HepG2 (cell line): ENCODE measurements around the gene CPVL. TPM values are rescaled to one million over a fixed set of nuclear protein-coding genes. Genes with fewer than 3 reads are reported as not detected.

Experiments
- EHMT2 ChIP-seq: fragments of 200-600 bp; sonication (generic); IDR thresholded peaks from 2 replicates; pipeline ENCODE4 v1.7.0; 2017; ENCODE audit warnings: antibody characterized with exemption, low read depth, low read length, borderline replicate concordance
- EP300 ChIP-seq, 3 experiments: sonication (generic) in 1 of 3; formaldehyde crosslinking in 1 of 3; IDR thresholded peaks; 2 replicates each; pipeline versions ENCODE4 v1.5.1 to v1.6.1; 2011 to 2020; ENCODE audit warnings: low read depth in 2 of 3, low read length in 2 of 3, borderline replicate concordance in 1 of 3, improper control_type of control experiment in 1 of 3, mild to moderate bottlenecking in 1 of 3, missing genetic modification reagents in 1 of 3, moderate library complexity in 1 of 3
- FOXJ3 ChIP-seq: sonication (generic); formaldehyde crosslinking; IDR thresholded peaks from 2 replicates; pipeline ENCODE4 v1.4.0; 2020; ENCODE audit warnings: missing genetic modification reagents, mild to moderate bottlenecking, borderline replicate concordance
- HDAC2 ChIP-seq: sonication (generic); formaldehyde crosslinking; IDR thresholded peaks from 2 replicates; pipeline ENCODE4 v1.4.0; 2020; ENCODE audit warnings: missing genetic modification reagents
- MED8 ChIP-seq: sonication (generic); formaldehyde crosslinking; IDR thresholded peaks from 2 replicates; pipeline ENCODE4 v1.8.1; 2023; ENCODE audit warnings: mild to moderate bottlenecking, missing genetic modification reagents; ENCODE audit not compliant: insufficient replicate concordance
- NAIF1 ChIP-seq: sonication (generic); formaldehyde crosslinking; IDR thresholded peaks from 2 replicates; pipeline ENCODE4 v1.5.0; 2020; ENCODE audit warnings: mild to moderate bottlenecking, missing genetic modification reagents, borderline replicate concordance
- NPAS2 ChIP-seq: sonication (generic); formaldehyde crosslinking; IDR thresholded peaks from 2 replicates; pipeline ENCODE4 v1.8.0; 2022; ENCODE audit warnings: mild to moderate bottlenecking, missing genetic modification reagents, borderline replicate concordance
- SP5 ChIP-seq: IDR thresholded peaks from 2 replicates; pipeline ENCODE4 v1.6.1; 2016; ENCODE audit warnings: low read depth, borderline replicate concordance
- TGIF2 ChIP-seq: IDR thresholded peaks from 2 replicates; pipeline ENCODE4 v1.6.1; 2016; ENCODE audit warnings: control low read depth, missing compliant biosample characterization
- ZNF207 ChIP-seq: fragments of 450-650 bp; IDR thresholded peaks from 2 replicates; pipeline ENCODE4 v1.6.1; 2016; ENCODE audit warnings: antibody characterized with exemption, borderline replicate concordance
- ZNF230 ChIP-seq: sonication (generic); formaldehyde crosslinking; IDR thresholded peaks from 2 replicates; pipeline ENCODE4 v1.4.0; 2020; ENCODE audit warnings: mild to moderate bottlenecking, missing genetic modification reagents
- polyA plus RNA-seq, 8 experiments: library from polyadenylated mRNA; depleted of rRNA in 3 of 8; stranded (reverse) in 7 of 8; unstranded in 1 of 8; fragments of >200 nt; fragmentation: Illumina TruSeq in 4 of 8; extraction: Trizol in 4 of 8; gene quantifications; 2 replicates each; pipeline versions ENCODE4 v1.2.1 to v1.2.3, GENCODE V29; 2011 to 2016; ENCODE audit warnings: low read depth in 4 of 8, missing spikeins in 1 of 8, mixed read lengths in 1 of 8; ENCODE audit not compliant: insufficient read depth in 1 of 8
- total RNA-seq, 5 experiments: library from RNA; depleted of rRNA; stranded (reverse); fragments of >200 nt; fragmentation: Illumina TruSeq; extraction: Trizol; gene quantifications; 2 replicates each; pipeline ENCODE4 v1.2.3, GENCODE V29; 2016; ENCODE audit warnings: low read depth in 1 of 5
- TF ChIP-seq, protein P1 (sequence below): sonication (generic); formaldehyde crosslinking; IDR thresholded peaks from 2 replicates; pipeline ENCODE4 v1.4.0; 2020; ENCODE audit warnings: mild to moderate bottlenecking, missing genetic modification reagents
- TF ChIP-seq, protein P2 (sequence below): sonication (generic); formaldehyde crosslinking; IDR thresholded peaks from 2 replicates; pipeline ENCODE4 v1.5.1; 2020; ENCODE audit warnings: missing genetic modification reagents, mild to moderate bottlenecking, borderline replicate concordance
- TF ChIP-seq, protein P3 (sequence below): sonication (generic); formaldehyde crosslinking; IDR thresholded peaks from 2 replicates; pipeline ENCODE4 v1.5.0; 2020; ENCODE audit warnings: missing genetic modification reagents
- TF ChIP-seq, protein P4 (sequence below): sonication (generic); formaldehyde crosslinking; IDR thresholded peaks from 2 replicates; pipeline ENCODE4 v1.5.0; 2020; ENCODE audit warnings: missing genetic modification reagents

Gene CPVL
- total and polyA plus RNA-seq, 2 of the 13 experiments (the other 11 are each of a cell fraction or from before 2014, with no cell fraction given), result 59.2 to 294 TPM

DNA sequence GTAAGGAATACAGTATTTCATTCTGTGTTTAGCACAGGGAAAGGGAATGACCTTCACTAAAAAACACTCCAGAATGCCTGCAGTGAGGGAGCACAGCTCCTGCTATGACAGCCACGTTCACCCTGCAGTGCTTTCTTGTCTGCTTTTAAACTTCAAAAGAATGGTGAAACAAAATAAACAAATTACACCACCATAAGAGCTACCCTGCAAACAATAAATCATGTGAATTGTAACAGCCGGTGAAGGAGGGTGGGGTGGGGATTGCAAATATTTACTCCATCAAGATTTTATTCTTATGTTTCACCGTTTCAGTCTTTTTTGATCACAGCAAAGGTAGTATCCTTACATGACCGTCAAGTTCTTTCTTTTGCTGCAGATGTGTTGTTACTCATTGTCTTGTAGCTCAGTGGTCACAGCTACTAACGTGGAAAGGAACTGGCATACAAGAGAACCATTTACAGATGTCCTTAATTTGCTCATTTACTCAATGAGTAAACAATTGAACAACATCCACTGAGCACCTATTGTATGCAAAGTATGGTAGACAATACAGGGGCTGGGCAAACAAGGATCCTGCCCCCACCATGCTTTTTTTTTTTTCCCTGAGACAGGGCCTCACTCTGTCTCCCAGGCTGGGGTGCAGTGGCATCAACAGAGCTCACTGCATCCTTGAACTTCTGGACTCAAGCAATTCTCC is 44.2 kb upstream of the CPVL start (continued):
- TF ChIP-seq, protein P1, sequence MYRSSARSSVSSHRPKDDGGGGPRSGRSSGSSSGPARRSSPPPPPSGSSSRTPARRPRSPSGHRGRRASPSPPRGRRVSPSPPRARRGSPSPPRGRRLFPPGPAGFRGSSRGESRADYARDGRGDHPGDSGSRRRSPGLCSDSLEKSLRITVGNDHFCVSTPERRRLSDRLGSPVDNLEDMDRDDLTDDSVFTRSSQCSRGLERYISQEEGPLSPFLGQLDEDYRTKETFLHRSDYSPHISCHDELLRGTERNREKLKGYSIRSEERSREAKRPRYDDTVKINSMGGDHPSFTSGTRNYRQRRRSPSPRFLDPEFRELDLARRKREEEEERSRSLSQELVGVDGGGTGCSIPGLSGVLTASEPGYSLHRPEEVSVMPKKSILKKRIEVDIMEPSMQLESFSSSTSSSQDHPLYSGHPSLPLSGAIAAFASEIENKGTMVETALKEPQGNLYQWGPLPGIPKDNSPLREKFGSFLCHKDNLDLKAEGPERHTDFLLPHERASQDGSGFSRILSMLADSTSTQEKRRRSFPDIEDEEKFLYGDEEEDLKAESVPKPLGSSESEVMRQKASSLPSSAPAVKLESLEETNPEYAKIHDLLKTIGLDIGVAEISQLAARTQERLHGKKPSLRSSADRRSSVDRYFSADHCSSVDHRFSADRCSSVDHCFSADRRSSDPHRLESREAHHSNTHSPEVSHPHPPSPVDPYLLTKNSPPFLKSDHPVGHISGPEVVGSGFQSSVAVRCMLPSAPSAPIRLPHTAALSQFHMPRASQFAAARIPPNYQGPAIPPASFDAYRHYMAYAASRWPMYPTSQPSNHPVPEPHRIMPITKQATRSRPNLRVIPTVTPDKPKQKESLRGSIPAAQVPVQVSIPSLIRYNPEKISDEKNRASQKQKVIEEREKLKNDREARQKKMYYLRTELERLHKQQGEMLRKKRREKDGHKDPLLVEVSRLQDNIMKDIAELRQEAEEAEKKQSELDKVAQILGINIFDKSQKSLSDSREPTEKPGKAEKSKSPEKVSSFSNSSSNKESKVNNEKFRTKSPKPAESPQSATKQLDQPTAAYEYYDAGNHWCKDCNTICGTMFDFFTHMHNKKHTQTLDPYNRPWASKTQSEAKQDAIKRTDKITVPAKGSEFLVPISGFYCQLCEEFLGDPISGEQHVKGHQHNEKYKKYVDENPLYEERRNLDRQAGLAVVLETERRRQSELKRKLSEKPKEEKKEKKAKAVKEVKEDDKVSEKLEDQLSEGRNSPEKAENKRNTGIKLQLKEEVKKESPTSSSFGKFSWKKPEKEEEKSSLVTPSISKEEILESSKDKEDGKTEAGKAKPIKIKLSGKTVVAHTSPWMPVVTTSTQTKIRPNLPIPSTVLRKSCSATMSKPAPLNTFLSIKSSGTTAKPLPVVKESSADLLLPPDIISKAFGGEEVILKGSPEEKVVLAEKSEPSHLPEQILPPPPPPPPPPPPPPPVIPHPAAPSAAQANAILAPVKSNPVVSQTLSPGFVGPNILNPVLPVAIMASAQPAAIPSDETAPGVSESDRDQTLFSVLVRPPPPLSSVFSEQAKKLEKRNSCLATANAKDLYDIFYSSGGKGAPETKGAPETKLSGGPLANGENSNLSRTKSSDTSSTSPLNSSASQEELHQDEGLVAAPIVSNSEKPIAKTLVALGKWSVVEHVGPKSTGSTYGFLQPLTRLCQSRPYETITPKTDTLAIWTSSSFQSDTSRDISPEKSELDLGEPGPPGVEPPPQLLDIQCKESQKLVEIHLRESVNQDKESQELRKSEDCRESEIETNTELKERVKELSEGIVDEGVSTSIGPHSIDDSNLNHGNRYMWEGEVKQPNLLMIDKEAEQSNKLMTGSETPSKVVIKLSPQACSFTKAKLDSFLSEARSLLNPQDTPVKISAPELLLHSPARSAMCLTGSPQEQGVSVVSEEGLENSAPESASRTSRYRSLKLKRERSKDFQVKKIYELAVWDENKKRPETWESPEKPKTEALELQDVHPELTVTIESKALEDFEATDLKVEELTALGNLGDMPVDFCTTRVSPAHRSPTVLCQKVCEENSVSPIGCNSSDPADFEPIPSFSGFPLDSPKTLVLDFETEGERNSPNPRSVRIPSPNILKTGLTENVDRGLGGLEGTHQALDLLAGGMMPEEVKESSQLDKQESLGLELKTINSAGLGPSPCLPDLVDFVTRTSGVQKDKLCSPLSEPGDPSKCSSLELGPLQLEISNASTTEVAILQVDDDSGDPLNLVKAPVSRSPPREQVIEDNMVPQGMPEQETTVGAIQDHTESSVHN, result no peak
- TF ChIP-seq, protein P2, sequence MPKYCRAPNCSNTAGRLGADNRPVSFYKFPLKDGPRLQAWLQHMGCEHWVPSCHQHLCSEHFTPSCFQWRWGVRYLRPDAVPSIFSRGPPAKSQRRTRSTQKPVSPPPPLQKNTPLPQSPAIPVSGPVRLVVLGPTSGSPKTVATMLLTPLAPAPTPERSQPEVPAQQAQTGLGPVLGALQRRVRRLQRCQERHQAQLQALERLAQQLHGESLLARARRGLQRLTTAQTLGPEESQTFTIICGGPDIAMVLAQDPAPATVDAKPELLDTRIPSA (CRISPR knock-in tag), result no peak
- no peak for TF ChIP-seq NPAS2 (CRISPR knock-in tag)
- peak; percentile 90; the same call in 1 of the 2 replicates for TF ChIP-seq FOXJ3 (CRISPR knock-in tag)
- TF ChIP-seq ZNF230, result no peak
- TF ChIP-seq EP300 (IDR thresholded peaks at IDR 0.05; ENCODE audit: low read depth in 2 of 2, low read length in 2 of 2), result peak in 1 of 2 experiments; percentile 96; a peak in 3 of 4 replicates
- TF ChIP-seq EP300 (CRISPR knock-in tag; IDR thresholded peaks at IDR 0.05; ENCODE audit: borderline replicate concordance), result peak; percentile 89
- TF ChIP-seq HDAC2 (CRISPR knock-in tag), result peak; percentile 61; the same call in 1 of the 2 replicates
- TF ChIP-seq MED8 (CRISPR knock-in tag), result peak; percentile 55
- TF ChIP-seq, protein P3, sequence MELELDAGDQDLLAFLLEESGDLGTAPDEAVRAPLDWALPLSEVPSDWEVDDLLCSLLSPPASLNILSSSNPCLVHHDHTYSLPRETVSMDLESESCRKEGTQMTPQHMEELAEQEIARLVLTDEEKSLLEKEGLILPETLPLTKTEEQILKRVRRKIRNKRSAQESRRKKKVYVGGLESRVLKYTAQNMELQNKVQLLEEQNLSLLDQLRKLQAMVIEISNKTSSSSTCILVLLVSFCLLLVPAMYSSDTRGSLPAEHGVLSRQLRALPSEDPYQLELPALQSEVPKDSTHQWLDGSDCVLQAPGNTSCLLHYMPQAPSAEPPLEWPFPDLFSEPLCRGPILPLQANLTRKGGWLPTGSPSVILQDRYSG (CRISPR knock-in tag), result no peak
- no peak for TF ChIP-seq ZNF207
- no peak for TF ChIP-seq EHMT2
- TF ChIP-seq SP5 (CRISPR knock-in tag), result peak; percentile 83
- peak; percentile 80 for TF ChIP-seq TGIF2 (CRISPR knock-in tag)
- TF ChIP-seq, protein P4, sequence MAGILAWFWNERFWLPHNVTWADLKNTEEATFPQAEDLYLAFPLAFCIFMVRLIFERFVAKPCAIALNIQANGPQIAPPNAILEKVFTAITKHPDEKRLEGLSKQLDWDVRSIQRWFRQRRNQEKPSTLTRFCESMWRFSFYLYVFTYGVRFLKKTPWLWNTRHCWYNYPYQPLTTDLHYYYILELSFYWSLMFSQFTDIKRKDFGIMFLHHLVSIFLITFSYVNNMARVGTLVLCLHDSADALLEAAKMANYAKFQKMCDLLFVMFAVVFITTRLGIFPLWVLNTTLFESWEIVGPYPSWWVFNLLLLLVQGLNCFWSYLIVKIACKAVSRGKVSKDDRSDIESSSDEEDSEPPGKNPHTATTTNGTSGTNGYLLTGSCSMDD (CRISPR knock-in tag), result no peak
- TF ChIP-seq NAIF1 (CRISPR knock-in tag), result peak; percentile 26; the same call in 1 of the 2 replicates
